Kidney (tissue), 14 donors: ENCODE results near the gene ADAT3. TPM values are rescaled to one million over a fixed set of nuclear protein-coding genes. Genes with fewer than 3 reads are reported as not detected.
"Not testable (repeated sequence)": the region's sequence is repeated elsewhere in the genome, so short reads cannot be mapped to it uniquely, and the experiment has no call there.

ENCODE experiments used
- DNase-seq, 5 donors: peaks; one replicate each; pipeline ENCODE4 v3.0.0-alpha.2; 2013 to 2020
- FAIRE-seq: peaks from 2 replicates; lab custom pipeline; 2012; peaks lifted over from hg19 to GRCh38; lab: Jason Lieb, UNC
- H3K27ac ChIP-seq, 2 donors: one replicate each; pipeline ENCODE4 v1.7.0; 2013; ENCODE audit warnings: low read depth in 2 of 2, low read length in 2 of 2, inconsistent platforms in 1 of 2
- H3K27me3 ChIP-seq: one replicate; pipeline ENCODE4 v1.7.1; 2013; ENCODE audit warnings: low read length, inconsistent platforms; ENCODE audit not compliant: control insufficient read depth, insufficient read depth
- H3K36me3 ChIP-seq, 3 donors: one replicate each; pipeline versions ENCODE4 v1.7.0 to v1.7.1; 2013; ENCODE audit warnings: low read length in 3 of 3, control low read depth in 1 of 3, inconsistent platforms in 1 of 3; ENCODE audit not compliant: insufficient read depth in 3 of 3, control insufficient read depth in 2 of 3
- H3K4me1 ChIP-seq, 3 donors: one replicate each; pipeline versions ENCODE4 v1.7.0 to v1.7.1; 2013; ENCODE audit warnings: low read length in 3 of 3, inconsistent platforms in 1 of 3, low read depth in 1 of 3; ENCODE audit not compliant: control insufficient read depth in 2 of 3, insufficient read depth in 2 of 3
- H3K4me3 ChIP-seq, 3 donors: one replicate each; pipeline versions ENCODE4 v1.7.0 to v1.8.1; 2013; ENCODE audit warnings: low read length in 3 of 3, control low read depth in 1 of 3, inconsistent platforms in 1 of 3
- H3K9ac ChIP-seq, 3 donors: one replicate each; pipeline versions ENCODE4 v1.7.0 to v1.7.1; 2013; ENCODE audit warnings: low read length in 3 of 3, control low read depth in 1 of 3, inconsistent platforms in 1 of 3
- H3K9me3 ChIP-seq, 3 donors: one replicate each; pipeline versions ENCODE4 v1.7.0 to v1.7.1; 2013; ENCODE audit warnings: low read length in 3 of 3, control low read depth in 1 of 3, inconsistent platforms in 1 of 3; ENCODE audit not compliant: control insufficient read depth in 2 of 3, insufficient read depth in 1 of 3
- intact Hi-C: fragments of 100-400 bp; cut with DNase I; formaldehyde crosslinking; loops from one replicate; pipeline ENCODE4 v1.11.1; 2022
- polyA plus RNA-seq: library from polyadenylated mRNA; stranded (reverse); fragments of 350-450 nt; fragmentation: Illumina TruSeq; extraction: RNeasy Lipid Tissue Mini Kit (QIAGEN cat#74804); gene quantifications from one replicate; pipeline ENCODE4 v1.2.3, GENCODE V29; 2014; ENCODE audit warnings: low read depth, low replicate concordance; ENCODE audit not compliant: insufficient read depth
- total RNA-seq: library from RNA; stranded (reverse); fragmentation: NEBNext Ultra II Directional; extraction: Animal tissue kit (Norgen Biotek cat#: 25700); gene quantifications from one replicate; pipeline ENCODE4 v1.2.1, GENCODE V29; 2021
- TF ChIP-seq, protein P1 (sequence below): IDR thresholded peaks from 3 replicates; pipeline ENCODE4 v1.5.1; 2012; ENCODE audit warnings: mild to moderate bottlenecking, moderate library complexity, borderline replicate concordance; ENCODE audit not compliant: insufficient read depth; ENCODE audit errors: extremely low read depth
- donor health status: control.
- donor health status: control.
- donor health status: control.
- donor health status: control.
- donor health status: control.
- donor health status: DM: yes; HTN: yes; CAD: no.
- donor health status: Normal renal cell carcinoma (clear cell type).

ADAT3 gene
- total and polyA plus RNA-seq, 2 donors from 2014 or later = 6.1 to 10.3 TPM

DNA sequence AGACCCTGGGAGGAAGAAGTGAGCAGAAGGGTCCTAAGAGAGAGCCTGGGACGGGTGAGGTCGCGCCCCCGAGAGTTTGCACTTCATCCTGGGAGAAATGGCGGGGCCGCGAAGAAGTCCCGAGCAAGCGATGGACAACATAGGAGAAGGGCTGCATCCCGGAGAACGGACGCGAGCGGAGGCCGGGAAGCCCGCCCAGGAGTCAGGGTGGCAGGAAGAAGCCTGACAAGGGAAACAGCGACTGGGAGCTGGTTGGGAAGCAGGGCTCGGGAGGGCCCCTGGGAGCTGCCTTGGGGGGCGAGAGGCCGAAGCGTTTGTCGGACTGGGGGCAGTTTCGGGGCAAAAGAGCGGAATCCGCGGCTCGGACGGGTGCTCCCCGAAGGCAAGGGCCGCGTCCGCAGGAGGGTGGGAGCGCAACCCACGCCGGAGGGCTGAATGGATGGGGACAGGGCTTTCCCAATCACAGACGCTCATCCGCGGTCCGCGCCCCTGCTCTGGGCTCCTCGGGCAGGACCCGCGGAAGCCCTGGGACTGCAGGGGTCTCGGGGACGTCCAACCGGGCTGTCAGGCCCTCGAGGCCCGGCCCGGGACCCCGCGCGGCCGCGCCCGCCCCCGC is 20.4 kb upstream of the ADAT3 start:
- Histone ChIP-seq H3K36me3 (no peaks in the 10 kb centered on the region), H3K27ac (peak overlapping the region; percentile 22 to 38), H3K27me3 (no peaks in the 10 kb centered on the region), H3K9me3 (no peaks in the 10 kb centered on the region), H3K4me3 (peak overlapping the region; percentile 66 to 85 (median 68)), H3K4me1 (peaks cover 0 to 29% (median 7%) of the 10 kb centered on the region in 3 donors), H3K9ac (peak overlapping the region; percentile 29 to 90 (median 65))
- DNase-seq (peak in 1 of 5 donors; percentile 84), FAIRE-seq (no peak)
- intact Hi-C loops = no loop called here
- TF ChIP-seq, protein P1, sequence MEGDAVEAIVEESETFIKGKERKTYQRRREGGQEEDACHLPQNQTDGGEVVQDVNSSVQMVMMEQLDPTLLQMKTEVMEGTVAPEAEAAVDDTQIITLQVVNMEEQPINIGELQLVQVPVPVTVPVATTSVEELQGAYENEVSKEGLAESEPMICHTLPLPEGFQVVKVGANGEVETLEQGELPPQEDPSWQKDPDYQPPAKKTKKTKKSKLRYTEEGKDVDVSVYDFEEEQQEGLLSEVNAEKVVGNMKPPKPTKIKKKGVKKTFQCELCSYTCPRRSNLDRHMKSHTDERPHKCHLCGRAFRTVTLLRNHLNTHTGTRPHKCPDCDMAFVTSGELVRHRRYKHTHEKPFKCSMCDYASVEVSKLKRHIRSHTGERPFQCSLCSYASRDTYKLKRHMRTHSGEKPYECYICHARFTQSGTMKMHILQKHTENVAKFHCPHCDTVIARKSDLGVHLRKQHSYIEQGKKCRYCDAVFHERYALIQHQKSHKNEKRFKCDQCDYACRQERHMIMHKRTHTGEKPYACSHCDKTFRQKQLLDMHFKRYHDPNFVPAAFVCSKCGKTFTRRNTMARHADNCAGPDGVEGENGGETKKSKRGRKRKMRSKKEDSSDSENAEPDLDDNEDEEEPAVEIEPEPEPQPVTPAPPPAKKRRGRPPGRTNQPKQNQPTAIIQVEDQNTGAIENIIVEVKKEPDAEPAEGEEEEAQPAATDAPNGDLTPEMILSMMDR = no peak

DNA sequence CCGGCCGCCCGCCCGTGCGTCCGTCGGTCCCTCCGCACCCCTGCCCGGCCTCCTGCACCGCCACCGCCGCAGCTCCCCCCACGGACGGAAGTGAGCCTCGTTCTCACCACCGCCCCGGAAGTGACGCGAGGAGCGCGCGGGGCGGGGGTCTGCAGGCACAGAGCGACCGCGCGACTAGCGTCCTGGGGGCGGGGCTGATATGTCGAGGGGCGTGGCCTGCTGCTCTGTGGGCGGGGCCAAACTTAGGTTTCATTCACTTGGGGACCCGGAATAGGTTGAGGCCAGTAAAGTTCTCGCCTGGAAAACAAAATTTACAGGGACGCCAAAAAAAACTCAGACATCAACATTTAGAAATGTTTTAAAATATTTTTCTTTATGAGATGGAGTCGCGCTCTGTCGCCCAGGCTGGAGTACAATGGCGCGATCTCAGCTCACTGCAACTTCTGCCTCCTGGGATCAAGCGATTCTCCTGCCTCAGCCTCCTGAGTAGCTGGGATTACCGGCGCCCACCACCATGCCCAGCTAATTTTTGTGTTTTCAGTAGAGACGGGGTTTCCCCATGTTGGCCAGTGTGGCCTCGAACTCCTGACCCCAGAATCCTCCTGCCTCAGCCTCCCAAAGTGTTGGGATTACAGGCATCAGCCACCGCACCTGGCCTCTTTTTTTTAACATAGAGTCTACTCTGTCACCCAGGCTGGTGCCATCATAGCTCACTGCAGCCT is 19.6 kb upstream of the ADAT3 start, which contains the start of gene ABHD17A:
TSS of gene ABHD17A (minus strand) at position 99 of the 722 bp plus-strand sequence. CDS start 3,930 bp downstream, outside the sequence.
- H3K36me3 ChIP-seq, intact Hi-C loops, H3K9me3 ChIP-seq, H3K27me3 ChIP-seq: not testable (repeated sequence)
- Histone ChIP-seq H3K4me1 (peaks cover 0 to 27% (median 7%) of the 10 kb centered on the region in 3 donors), H3K27ac (peak within 1 kb of the TSS; percentile 22 to 38), H3K9ac (peak within 1 kb of the TSS; percentile 29 to 90 (median 65)), H3K4me3 (peak within 1 kb of the TSS; percentile 66 to 85 (median 68))
- peak; percentile 90 for FAIRE-seq
- DNase-seq = peak; percentile 94 to 98 (median 97)

DNA sequence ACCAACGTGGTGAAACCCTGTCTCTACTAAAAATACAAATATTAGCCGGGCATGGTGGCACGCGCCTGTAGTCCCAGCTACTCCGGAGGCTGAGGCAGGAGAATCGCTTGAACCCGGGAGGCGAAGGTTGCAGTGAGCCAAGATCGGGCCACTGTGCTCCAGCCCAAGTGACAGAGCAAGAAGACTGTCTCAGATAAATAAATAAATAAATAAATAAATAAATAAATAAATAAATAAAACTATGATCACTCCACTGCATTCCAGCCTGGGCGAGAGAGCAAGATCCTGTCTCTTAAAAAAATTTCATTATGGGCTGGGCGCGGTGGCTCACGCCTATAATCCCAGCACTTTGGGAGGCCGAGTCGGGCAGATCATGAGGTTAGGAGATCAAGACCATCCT is 18.8 kb upstream of the ADAT3 start:
- intact Hi-C loops, H3K27ac ChIP-seq, H3K9me3 ChIP-seq, H3K9ac ChIP-seq, H3K4me3 ChIP-seq, FAIRE-seq, DNase-seq, H3K36me3 ChIP-seq, H3K27me3 ChIP-seq: not testable (repeated sequence)
- peaks cover 0 to 24% (median 7%) of the 10 kb centered on the region in 3 donors for H3K4me1 ChIP-seq

DNA sequence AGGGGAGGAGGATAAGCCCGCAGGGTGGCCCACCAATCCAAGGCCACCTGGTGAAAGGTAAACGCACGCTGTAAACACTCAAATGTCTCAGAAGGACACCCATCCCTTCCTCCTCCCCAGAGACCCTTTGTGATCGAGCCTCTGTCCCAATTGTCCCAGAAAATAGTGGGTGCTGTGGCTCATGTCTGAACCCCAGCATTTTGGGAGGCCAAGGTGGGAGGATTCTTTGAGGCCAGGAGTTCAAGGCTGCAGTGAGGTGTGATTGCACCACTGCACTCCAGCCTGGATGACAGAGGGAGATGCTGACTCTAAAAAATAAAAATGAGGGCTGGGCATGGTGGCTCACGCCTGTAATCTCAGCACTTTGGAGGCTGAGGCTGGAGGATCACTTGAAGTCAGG is 16.8 kb upstream of the ADAT3 start:
- TF ChIP-seq, protein P1 = no peak
- H3K4me1 ChIP-seq = peaks cover 0 to 12% (median 7%) of the 10 kb centered on the region in 3 donors
- H3K27ac ChIP-seq = no peak overlapping the region
- H3K9me3 ChIP-seq = no peaks in the 10 kb centered on the region
- no peak overlapping the region for H3K9ac ChIP-seq
- no peak overlapping the region for H3K4me3 ChIP-seq
- H3K36me3 ChIP-seq = no peaks in the 10 kb centered on the region
- intact Hi-C loops = no loop called here
- no peaks in the 10 kb centered on the region for H3K27me3 ChIP-seq
- DNase-seq = no peak
- FAIRE-seq = no peak
